H1 (cell line): Measurements from ENCODE around the gene MTERF1.

Experiments used
- FOSL1 ChIP-seq: IDR thresholded peaks from 2 replicates; pipeline ENCODE4 v1.6.1; 2011; ENCODE audit warnings: mild to moderate bottlenecking, low read depth, low read length, moderate library complexity; ENCODE audit not compliant: insufficient read depth
- GABPA ChIP-seq: IDR thresholded peaks from 2 replicates; pipeline ENCODE4 v1.6.1; 2011; ENCODE audit warnings: mild to moderate bottlenecking, low read length, moderate library complexity, borderline replicate concordance; ENCODE audit not compliant: insufficient read depth
- JUND ChIP-seq: IDR thresholded peaks from 2 replicates; pipeline ENCODE4 v1.6.1; 2011; ENCODE audit warnings: mild to moderate bottlenecking, improper control_type of control experiment, low read length
- KDM1A ChIP-seq: fragments of 200-600, 300-600 bp; sonication (generic); IDR thresholded peaks from 2 replicates; pipeline ENCODE4 v1.7.1; 2016; ENCODE audit warnings: mild to moderate bottlenecking, low read length, borderline replicate concordance
- MAFK ChIP-seq: IDR thresholded peaks from 2 replicates; pipeline ENCODE4 v1.6.1; 2012; ENCODE audit warnings: low read depth, mild to moderate bottlenecking, improper control_type of control experiment, low read length
- MAX ChIP-seq: IDR thresholded peaks from 2 replicates; pipeline ENCODE4 v1.6.1; 2012; ENCODE audit warnings: inconsistent platforms
- POLR2A ChIP-seq, 2 experiments: IDR thresholded peaks; 1 replicate in 1 of 2; 2 replicates in 1 of 2; pipeline ENCODE4 v1.6.1; 2011; ENCODE audit warnings: low read depth in 2 of 2, low read length in 2 of 2, mild to moderate bottlenecking in 2 of 2; ENCODE audit errors: control extremely low read depth in 1 of 2
- RBBP5 ChIP-seq: IDR thresholded peaks from 2 replicates; pipeline ENCODE4 v1.7.1; 2012; ENCODE audit warnings: low read depth, mild to moderate bottlenecking, inconsistent platforms, low read length, moderate library complexity, borderline replicate concordance
- SIN3A ChIP-seq, 2 experiments: IDR thresholded peaks in 1 of 2; conservative IDR thresholded peaks in 1 of 2; 2 replicates each; pipeline ENCODE4 v1.6.1; 2011 to 2012; ENCODE audit warnings: low read length in 2 of 2, improper control_type of control experiment in 1 of 2, low read depth in 1 of 2, mild to moderate bottlenecking in 1 of 2

- no peak for TF ChIP-seq MAX
- TF ChIP-seq SIN3A (conservative IDR thresholded peaks at IDR 0.05 in 1 of 2, IDR thresholded peaks at IDR 0.05 in 1 of 2; ENCODE audit: low read depth in 1 of 2, low read length in 2 of 2) = no peak
- TF ChIP-seq GABPA = no peak
- no peak for TF ChIP-seq FOSL1
- TF ChIP-seq KDM1A = no peak
- no peak for TF ChIP-seq MAFK
- no peak for TF ChIP-seq JUND
- no peak for TF ChIP-seq POLR2A (IDR thresholded peaks at IDR 0.05; ENCODE audit: control extremely low read depth in 1 of 2, low read depth in 2 of 2, low read length in 2 of 2)
- no peak for TF ChIP-seq RBBP5
Observed at GRCh38 chr7:91835826-91836368, 44.6 kb downstream of the MTERF1 start.
